ENCODE results near the gene DHRS9. TPM values are rescaled to one million over a fixed set of nuclear protein-coding genes. Genes with fewer than 3 reads are reported as not detected.

DHRS9 gene
- total and polyA plus RNA-seq, 9 of the 15 experiments (the other 6 are each of a cell fraction or from before 2014, with no cell fraction given), result 0.27 to 1.7 (median 0.69) TPM

DNA sequence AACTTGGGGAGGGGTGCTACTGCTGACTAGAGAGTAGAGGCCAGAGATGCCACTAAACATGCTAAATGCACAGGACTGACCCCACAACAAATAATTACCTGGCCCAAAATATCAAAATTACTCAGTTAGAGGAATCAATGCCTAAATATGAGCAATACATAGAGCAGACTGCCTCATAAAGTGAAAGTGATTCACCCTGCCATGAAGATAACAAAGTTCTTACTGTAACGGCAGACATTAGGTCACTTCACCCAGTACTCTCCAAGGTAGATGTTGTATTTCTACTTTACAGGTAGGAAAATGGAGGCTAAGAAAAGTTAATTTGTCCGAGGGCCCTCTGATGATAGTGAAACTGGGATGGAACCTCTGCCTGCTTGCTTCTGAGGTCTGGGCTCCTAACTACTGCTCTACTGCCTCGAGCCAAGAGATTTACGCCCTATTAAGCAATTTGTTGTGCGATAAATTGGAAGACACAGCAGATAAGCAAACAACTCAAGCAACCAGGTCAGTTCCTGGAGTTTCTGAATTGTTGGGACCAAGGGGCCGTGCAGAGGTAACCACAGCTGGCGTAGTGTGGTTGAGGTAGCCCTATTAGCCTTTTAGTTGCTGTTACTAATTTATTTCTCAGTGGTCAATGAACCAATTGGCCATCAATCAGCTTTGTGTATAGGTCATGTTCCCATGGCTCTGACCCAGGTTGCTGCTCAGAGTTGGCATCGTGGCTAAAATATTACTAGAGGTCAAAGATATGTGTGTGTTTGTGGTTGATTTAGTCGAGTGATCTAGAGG is 4.8 kb downstream of the DHRS9 start (continued):
- TF ChIP-seq, protein P1, sequence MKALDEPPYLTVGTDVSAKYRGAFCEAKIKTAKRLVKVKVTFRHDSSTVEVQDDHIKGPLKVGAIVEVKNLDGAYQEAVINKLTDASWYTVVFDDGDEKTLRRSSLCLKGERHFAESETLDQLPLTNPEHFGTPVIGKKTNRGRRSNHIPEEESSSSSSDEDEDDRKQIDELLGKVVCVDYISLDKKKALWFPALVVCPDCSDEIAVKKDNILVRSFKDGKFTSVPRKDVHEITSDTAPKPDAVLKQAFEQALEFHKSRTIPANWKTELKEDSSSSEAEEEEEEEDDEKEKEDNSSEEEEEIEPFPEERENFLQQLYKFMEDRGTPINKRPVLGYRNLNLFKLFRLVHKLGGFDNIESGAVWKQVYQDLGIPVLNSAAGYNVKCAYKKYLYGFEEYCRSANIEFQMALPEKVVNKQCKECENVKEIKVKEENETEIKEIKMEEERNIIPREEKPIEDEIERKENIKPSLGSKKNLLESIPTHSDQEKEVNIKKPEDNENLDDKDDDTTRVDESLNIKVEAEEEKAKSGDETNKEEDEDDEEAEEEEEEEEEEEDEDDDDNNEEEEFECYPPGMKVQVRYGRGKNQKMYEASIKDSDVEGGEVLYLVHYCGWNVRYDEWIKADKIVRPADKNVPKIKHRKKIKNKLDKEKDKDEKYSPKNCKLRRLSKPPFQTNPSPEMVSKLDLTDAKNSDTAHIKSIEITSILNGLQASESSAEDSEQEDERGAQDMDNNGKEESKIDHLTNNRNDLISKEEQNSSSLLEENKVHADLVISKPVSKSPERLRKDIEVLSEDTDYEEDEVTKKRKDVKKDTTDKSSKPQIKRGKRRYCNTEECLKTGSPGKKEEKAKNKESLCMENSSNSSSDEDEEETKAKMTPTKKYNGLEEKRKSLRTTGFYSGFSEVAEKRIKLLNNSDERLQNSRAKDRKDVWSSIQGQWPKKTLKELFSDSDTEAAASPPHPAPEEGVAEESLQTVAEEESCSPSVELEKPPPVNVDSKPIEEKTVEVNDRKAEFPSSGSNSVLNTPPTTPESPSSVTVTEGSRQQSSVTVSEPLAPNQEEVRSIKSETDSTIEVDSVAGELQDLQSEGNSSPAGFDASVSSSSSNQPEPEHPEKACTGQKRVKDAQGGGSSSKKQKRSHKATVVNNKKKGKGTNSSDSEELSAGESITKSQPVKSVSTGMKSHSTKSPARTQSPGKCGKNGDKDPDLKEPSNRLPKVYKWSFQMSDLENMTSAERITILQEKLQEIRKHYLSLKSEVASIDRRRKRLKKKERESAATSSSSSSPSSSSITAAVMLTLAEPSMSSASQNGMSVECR (CRISPR knock-in tag; IDR thresholded peaks at IDR 0.05), result no peak
- TF ChIP-seq, protein P2, sequence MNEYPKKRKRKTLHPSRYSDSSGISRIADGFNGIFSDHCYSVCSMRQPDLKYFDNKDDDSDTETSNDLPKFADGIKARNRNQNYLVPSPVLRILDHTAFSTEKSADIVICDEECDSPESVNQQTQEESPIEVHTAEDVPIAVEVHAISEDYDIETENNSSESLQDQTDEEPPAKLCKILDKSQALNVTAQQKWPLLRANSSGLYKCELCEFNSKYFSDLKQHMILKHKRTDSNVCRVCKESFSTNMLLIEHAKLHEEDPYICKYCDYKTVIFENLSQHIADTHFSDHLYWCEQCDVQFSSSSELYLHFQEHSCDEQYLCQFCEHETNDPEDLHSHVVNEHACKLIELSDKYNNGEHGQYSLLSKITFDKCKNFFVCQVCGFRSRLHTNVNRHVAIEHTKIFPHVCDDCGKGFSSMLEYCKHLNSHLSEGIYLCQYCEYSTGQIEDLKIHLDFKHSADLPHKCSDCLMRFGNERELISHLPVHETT (CRISPR knock-in tag; conservative IDR thresholded peaks at IDR 0.05 in 1 of 2, IDR thresholded peaks at IDR 0.05 in 1 of 2), result no peak
- TF ChIP-seq, protein P3, sequence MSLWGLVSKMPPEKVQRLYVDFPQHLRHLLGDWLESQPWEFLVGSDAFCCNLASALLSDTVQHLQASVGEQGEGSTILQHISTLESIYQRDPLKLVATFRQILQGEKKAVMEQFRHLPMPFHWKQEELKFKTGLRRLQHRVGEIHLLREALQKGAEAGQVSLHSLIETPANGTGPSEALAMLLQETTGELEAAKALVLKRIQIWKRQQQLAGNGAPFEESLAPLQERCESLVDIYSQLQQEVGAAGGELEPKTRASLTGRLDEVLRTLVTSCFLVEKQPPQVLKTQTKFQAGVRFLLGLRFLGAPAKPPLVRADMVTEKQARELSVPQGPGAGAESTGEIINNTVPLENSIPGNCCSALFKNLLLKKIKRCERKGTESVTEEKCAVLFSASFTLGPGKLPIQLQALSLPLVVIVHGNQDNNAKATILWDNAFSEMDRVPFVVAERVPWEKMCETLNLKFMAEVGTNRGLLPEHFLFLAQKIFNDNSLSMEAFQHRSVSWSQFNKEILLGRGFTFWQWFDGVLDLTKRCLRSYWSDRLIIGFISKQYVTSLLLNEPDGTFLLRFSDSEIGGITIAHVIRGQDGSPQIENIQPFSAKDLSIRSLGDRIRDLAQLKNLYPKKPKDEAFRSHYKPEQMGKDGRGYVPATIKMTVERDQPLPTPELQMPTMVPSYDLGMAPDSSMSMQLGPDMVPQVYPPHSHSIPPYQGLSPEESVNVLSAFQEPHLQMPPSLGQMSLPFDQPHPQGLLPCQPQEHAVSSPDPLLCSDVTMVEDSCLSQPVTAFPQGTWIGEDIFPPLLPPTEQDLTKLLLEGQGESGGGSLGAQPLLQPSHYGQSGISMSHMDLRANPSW (CRISPR knock-in tag; IDR thresholded peaks at IDR 0.05), result no peak
- TF ChIP-seq SREBF1 (IDR thresholded peaks at IDR 0.05; ENCODE audit: borderline replicate concordance, low read depth, low read length), result no peak
- no peak for TF ChIP-seq CBX2 (IDR thresholded peaks at IDR 0.05; ENCODE audit: insufficient read depth, low read length, poor library complexity, severe bottlenecking)
- peak; percentile 77 for TF ChIP-seq FOSL1 (tag; conservative IDR thresholded peaks at IDR 0.05)
- TF ChIP-seq, protein P4, sequence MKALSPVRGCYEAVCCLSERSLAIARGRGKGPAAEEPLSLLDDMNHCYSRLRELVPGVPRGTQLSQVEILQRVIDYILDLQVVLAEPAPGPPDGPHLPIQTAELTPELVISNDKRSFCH (CRISPR knock-in tag; IDR thresholded peaks at IDR 0.05), result no peak
- TF ChIP-seq, protein P4 (tag; IDR thresholded peaks at IDR 0.05), result 0 out of 2 replicates have a peak, but pooled peaks have one; percentile 15
- peak in 1 of 2 experiments; percentile 40; a peak in 1 of 4 replicates for TF ChIP-seq RCOR1 (IDR thresholded peaks at IDR 0.05; ENCODE audit: borderline replicate concordance in 1 of 2, low read depth in 2 of 2, low read length in 2 of 2)
- no peak for TF ChIP-seq TRIM24 (IDR thresholded peaks at IDR 0.05)
- TF ChIP-seq ZNF263 (CRISPR knock-in tag; IDR thresholded peaks at IDR 0.05; ENCODE audit: borderline replicate concordance), result no peak
- no peak for TF ChIP-seq HMG20B (CRISPR knock-in tag; IDR thresholded peaks at IDR 0.05)
- TF ChIP-seq, protein P5, sequence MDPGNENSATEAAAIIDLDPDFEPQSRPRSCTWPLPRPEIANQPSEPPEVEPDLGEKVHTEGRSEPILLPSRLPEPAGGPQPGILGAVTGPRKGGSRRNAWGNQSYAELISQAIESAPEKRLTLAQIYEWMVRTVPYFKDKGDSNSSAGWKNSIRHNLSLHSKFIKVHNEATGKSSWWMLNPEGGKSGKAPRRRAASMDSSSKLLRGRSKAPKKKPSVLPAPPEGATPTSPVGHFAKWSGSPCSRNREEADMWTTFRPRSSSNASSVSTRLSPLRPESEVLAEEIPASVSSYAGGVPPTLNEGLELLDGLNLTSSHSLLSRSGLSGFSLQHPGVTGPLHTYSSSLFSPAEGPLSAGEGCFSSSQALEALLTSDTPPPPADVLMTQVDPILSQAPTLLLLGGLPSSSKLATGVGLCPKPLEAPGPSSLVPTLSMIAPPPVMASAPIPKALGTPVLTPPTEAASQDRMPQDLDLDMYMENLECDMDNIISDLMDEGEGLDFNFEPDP (CRISPR knock-in tag; IDR thresholded peaks at IDR 0.05), result no peak
- TF ChIP-seq HDAC3 (IDR thresholded peaks at IDR 0.05; ENCODE audit: borderline replicate concordance, partially characterized antibody), result no peak
- no peak for TF ChIP-seq PTRF (tag; IDR thresholded peaks at IDR 0.05)
